ENCODE data around the gene RALGDS. TPM values are rescaled to one million over a fixed set of nuclear protein-coding genes. Genes with fewer than 3 reads are reported as not detected.

Gene RALGDS
- total RNA-seq, 1 donor from 2014 or later: 19.0 TPM

DNA sequence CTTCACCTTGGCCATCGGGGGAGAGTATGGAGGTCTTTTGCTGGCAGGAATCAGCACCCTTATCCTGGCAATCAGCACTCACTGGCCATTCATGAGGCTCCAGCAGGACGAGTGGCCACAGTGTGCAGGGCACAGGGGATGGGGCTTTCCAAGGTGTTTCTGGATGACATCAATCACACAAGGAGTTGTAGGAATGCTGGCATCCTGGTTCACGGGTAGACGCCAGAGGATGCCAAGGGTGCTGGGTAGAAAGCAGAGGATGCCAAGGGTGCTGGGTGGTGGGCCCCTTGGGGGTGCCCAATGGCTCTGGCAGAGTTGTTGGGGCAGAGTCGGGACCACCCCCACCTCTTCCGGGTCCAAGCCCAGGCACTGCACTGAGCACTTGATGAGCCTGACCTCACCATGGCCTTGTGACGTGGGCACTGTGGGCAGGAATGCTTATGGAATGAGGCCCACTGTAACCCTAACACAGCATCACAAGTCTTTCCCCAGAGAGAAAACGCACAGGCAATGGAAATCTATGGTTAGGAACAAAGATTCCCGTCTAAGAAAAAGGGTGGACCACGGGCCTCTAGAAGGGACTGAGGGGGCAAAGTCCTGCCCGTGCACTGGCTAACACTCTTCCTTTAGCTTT is 30.2 kb downstream of the RALGDS start:
- Mint-ChIP-seq H3K4me1 (ENCODE audit: low read depth) (no peaks in the 10 kb centered on the region), H3K27ac (ENCODE audit: unreplicated experiment) (no peak overlapping the region), H3K36me3 (ENCODE audit: low read depth) (peaks cover 7% of the 10 kb centered on the region), H3K4me3 (ENCODE audit: unreplicated experiment) (no peak overlapping the region), H3K9me3 (ENCODE audit: low read depth) (peaks cover 9% of the 10 kb centered on the region), H3K27me3 (ENCODE audit: low read depth) (no peaks in the 10 kb centered on the region)
- DNase-seq (ENCODE audit: low spot score): no peak
- TF ChIP-seq, protein P1, sequence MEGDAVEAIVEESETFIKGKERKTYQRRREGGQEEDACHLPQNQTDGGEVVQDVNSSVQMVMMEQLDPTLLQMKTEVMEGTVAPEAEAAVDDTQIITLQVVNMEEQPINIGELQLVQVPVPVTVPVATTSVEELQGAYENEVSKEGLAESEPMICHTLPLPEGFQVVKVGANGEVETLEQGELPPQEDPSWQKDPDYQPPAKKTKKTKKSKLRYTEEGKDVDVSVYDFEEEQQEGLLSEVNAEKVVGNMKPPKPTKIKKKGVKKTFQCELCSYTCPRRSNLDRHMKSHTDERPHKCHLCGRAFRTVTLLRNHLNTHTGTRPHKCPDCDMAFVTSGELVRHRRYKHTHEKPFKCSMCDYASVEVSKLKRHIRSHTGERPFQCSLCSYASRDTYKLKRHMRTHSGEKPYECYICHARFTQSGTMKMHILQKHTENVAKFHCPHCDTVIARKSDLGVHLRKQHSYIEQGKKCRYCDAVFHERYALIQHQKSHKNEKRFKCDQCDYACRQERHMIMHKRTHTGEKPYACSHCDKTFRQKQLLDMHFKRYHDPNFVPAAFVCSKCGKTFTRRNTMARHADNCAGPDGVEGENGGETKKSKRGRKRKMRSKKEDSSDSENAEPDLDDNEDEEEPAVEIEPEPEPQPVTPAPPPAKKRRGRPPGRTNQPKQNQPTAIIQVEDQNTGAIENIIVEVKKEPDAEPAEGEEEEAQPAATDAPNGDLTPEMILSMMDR (IDR thresholded peaks at IDR 0.05): no peak

DNA sequence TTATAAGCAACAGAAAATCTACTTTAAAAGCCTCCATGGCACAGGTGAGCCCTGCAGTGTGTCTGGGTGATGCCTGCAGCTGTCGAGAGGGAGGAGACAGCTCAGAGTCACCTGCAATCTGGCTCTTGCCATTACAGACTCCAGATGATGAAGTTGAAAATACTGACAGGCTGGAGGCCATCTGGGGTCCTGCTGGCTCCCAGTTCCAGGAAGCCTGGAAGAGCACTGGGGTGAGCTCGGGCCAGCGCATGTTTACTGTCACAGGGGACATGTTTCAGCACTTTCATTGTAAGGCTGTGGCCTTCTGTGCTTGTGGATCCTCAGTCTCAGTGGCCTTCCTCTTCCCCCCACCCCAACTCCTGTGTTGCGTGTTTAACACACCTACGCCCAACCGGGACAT is 30.9 kb downstream of the RALGDS start:
- Mint-ChIP-seq H3K27me3 (ENCODE audit: low read depth) (no peaks in the 10 kb centered on the region), H3K4me1 (ENCODE audit: low read depth) (no peaks in the 10 kb centered on the region), H3K36me3 (ENCODE audit: low read depth) (peaks cover 3% of the 10 kb centered on the region), H3K4me3 (ENCODE audit: unreplicated experiment) (no peak overlapping the region), H3K27ac (ENCODE audit: unreplicated experiment) (no peak overlapping the region), H3K9me3 (ENCODE audit: low read depth) (peaks cover 5% of the 10 kb centered on the region)
- TF ChIP-seq, protein P1 (IDR thresholded peaks at IDR 0.05): no peak
- peak; percentile 38 for DNase-seq (ENCODE audit: low spot score)

DNA sequence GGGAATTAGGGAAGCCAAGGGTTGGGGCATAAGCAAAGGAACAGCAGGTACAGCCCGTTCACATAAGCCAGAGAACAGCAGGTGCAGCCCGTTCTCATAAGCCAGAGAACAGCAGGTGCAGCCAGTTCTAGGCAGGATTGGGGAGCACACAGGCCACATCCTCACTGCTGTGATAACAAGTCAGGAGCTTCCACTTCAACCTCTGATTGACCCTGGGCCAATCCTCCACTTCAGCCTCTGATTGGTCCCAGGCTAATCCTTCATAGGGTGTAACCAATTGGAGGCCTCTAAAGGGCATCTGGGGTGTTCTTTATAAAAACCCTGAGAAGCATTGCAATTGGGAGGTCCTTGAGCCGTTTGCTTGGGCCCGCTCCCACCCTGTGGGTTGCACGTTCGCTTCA is 31.8 kb downstream of the RALGDS start:
- no peaks in the 10 kb centered on the region for H3K36me3 Mint-ChIP-seq (ENCODE audit: low read depth)
- H3K4me1 Mint-ChIP-seq (ENCODE audit: low read depth): no peaks in the 10 kb centered on the region
- H3K27me3 Mint-ChIP-seq (ENCODE audit: low read depth): no peaks in the 10 kb centered on the region
- H3K4me3 Mint-ChIP-seq (ENCODE audit: unreplicated experiment): no peak overlapping the region
- peak; percentile 19 for DNase-seq (ENCODE audit: low spot score)
- H3K9me3 Mint-ChIP-seq (ENCODE audit: low read depth): no peaks in the 10 kb centered on the region
- no peak overlapping the region for H3K27ac Mint-ChIP-seq (ENCODE audit: unreplicated experiment)
- TF ChIP-seq, protein P1 (IDR thresholded peaks at IDR 0.05): no peak

DNA sequence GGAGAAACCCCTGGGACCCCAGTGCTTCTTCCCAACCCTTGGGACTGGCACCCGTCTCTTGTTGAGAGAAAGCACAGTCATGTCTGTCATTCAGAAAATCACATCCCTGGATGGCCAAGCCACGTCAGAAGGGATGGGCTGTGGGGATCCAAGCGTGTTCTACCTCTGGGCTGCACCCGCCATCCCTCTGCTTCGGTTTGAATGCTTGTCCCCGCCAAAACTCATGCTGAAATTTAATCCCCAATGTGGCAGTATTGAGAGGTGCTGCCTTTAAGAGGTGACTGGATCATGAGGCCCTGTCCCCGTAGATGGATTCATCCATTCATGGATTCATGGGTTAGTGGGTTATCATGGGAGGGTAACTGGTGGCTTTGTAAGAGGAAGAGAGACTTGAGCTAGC is 32.3 kb downstream of the RALGDS start:
- Mint-ChIP-seq H3K36me3 (ENCODE audit: low read depth) (no peaks in the 10 kb centered on the region), H3K9me3 (ENCODE audit: low read depth) (no peaks in the 10 kb centered on the region)

DNA sequence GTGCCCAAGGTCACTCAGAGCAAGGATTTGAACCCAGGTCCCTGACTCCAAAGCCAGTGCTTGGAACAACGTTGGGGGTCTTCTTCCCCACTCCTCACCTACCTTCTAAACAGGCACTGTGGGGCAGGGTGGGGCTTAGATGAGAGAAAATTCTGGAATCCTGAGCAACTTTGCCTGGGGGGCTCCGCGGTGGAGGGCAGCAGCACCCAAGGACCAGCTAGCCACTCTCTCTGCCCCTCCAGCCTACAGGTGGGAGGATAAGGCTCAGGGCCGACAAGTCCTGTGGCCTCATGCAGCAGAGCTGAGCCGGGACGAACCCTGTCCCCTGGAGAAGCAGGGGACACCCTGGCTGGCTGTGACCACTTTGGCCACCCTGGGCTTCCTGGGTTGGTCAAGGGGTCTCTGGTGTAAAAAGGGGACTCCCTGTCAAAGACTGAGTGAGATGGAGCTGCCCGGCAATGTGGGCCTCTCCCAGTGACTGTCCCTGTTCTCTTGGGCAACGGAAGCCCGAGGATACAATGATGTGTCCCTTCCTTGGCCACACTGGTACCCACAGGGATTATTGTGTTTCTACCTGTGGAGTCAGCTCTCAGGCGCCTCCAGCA is 32.8 kb downstream of the RALGDS start:
- Mint-ChIP-seq H3K4me3 (ENCODE audit: unreplicated experiment) (no peak overlapping the region), H3K9me3 (ENCODE audit: low read depth) (no peaks in the 10 kb centered on the region), H3K4me1 (ENCODE audit: low read depth) (no peaks in the 10 kb centered on the region), H3K27me3 (ENCODE audit: low read depth) (no peaks in the 10 kb centered on the region), H3K36me3 (ENCODE audit: low read depth) (no peaks in the 10 kb centered on the region), H3K27ac (ENCODE audit: unreplicated experiment) (no peak overlapping the region)
- TF ChIP-seq, protein P1 (IDR thresholded peaks at IDR 0.05): no peak
- peak; percentile 73 for DNase-seq (ENCODE audit: low spot score)

More for the DNA sequence above, 32.3 kb downstream of the RALGDS start:
- no peaks in the 10 kb centered on the region for H3K4me1 Mint-ChIP-seq (ENCODE audit: low read depth)
- peak; percentile 34 for DNase-seq (ENCODE audit: low spot score)
- no peaks in the 10 kb centered on the region for H3K27me3 Mint-ChIP-seq (ENCODE audit: low read depth)
- TF ChIP-seq, protein P1 (IDR thresholded peaks at IDR 0.05): no peak
- no peak overlapping the region for H3K4me3 Mint-ChIP-seq (ENCODE audit: unreplicated experiment)
- no peak overlapping the region for H3K27ac Mint-ChIP-seq (ENCODE audit: unreplicated experiment)

Measured in chondrocyte (in vitro differentiated cells).